Measurements from ENCODE around the gene PEAR1.
A peak's percentile ranks its signal among the peaks of the same experiment; 100 is the strongest.

The PEAR1 gene

GRCh38 chr1:156963621-156964020 is 70.1 kb downstream of the PEAR1 start:
- H3K4me3 ChIP-seq (ENCODE audit: low read depth, low read length): no peak overlapping the region
- peak; percentile 51 for DNase-seq (ENCODE audit: low read depth)
- TF ChIP-seq MAX (IDR thresholded peaks at IDR 0.05; ENCODE audit: low read depth, low read length) (peak; percentile 16; the same call in 1 of the 2 replicates), CTCF (IDR thresholded peaks at IDR 0.05; ENCODE audit: low read depth, low read length) (no peak), POLR2A (IDR thresholded peaks at IDR 0.05; ENCODE audit: extremely low read depth, insufficient read length) (no peak), MYC (IDR thresholded peaks at IDR 0.05; ENCODE audit: low read depth, low read length) (no peak)

- no peak for DNase-seq (ENCODE audit: low read depth)
- TF ChIP-seq MAX (IDR thresholded peaks at IDR 0.05; ENCODE audit: low read depth, low read length): no peak
- no peak for TF ChIP-seq CTCF (IDR thresholded peaks at IDR 0.05; ENCODE audit: low read depth, low read length)
- TF ChIP-seq MYC (IDR thresholded peaks at IDR 0.05; ENCODE audit: low read depth, low read length): no peak
- no peak for TF ChIP-seq POLR2A (IDR thresholded peaks at IDR 0.05; ENCODE audit: extremely low read depth, insufficient read length)
- no peak overlapping the region for H3K4me3 ChIP-seq (ENCODE audit: low read depth, low read length)
Measured at GRCh38 chr1:156964441-156964840, 70.9 kb downstream of the PEAR1 start.

Data from NB4 (cell line).